SK-N-SH (cell line): ENCODE results near the gene RERG. TPM values are rescaled to one million over a fixed set of nuclear protein-coding genes. Genes with fewer than 3 reads are reported as not detected.

ENCODE experiments used
- CTCF ChIA-PET: fragments of 300-600, 350-600 bp; formaldehyde crosslinking; extraction: SDS; loops from one replicate; lab custom pipeline; 2021; lab: Yijun Ruan, JAX
- POLR2A ChIA-PET: fragments of 350-600 bp; sonication (Branson Sonifier 250); formaldehyde crosslinking; extraction: SDS; loops from one replicate; lab custom pipeline; 2020; ENCODE audit warnings: antibody characterized with exemption, inconsistent platforms; lab: Yijun Ruan, JAX
- DNase-seq: peaks from one replicate; pipeline ENCODE4 v3.0.0; 2012
- H2AFZ ChIP-seq: fragments of 200-600 bp; sonication (generic); 2 replicates; pipeline ENCODE4 v1.8.1; 2016; ENCODE audit warnings: antibody characterized with exemption, mild to moderate bottlenecking, low read depth
- H3F3A ChIP-seq: fragments of 200-600 bp; sonication (generic); replicated peaks from 2 replicates; pipeline ENCODE3; 2016; ENCODE audit warnings: antibody characterized with exemption, mild to moderate bottlenecking; ENCODE audit not compliant: insufficient read depth
- H3K27ac ChIP-seq, 2 experiments: fragments of 200-500 bp in 1 of 2; fragments of 200-600 bp in 1 of 2; sonication (Bioruptor generic) in 1 of 2; sonication (generic), shearing (Covaris generic) in 1 of 2; 2 replicates each; pipeline versions ENCODE4 v1.5.1 to v1.6.1; 2014 to 2016; ENCODE audit warnings: low read depth in 2 of 2, inconsistent platforms in 1 of 2, low read length in 1 of 2, mild to moderate bottlenecking in 1 of 2, mixed read lengths in 1 of 2
- H3K27me3 ChIP-seq: fragments of 200-600 bp; sonication (generic), shearing (Covaris generic); 2 replicates; pipeline ENCODE4 v1.6.1; 2016; ENCODE audit warnings: mixed run types; ENCODE audit not compliant: insufficient read depth
- H3K36me3 ChIP-seq, 2 experiments: fragments of 200-500 bp in 1 of 2; fragments of 200-600 bp in 1 of 2; sonication (Bioruptor generic) in 1 of 2; sonication (generic) in 1 of 2; replicated peaks in 1 of 2; 2 replicates each; pipeline versions ENCODE3 to v1.5.1; 2014 to 2016; ENCODE audit warnings: low read length in 1 of 2, mild to moderate bottlenecking in 1 of 2; ENCODE audit not compliant: insufficient read depth in 2 of 2, control insufficient read depth in 1 of 2
- H3K4me1 ChIP-seq, 2 experiments: fragments of 200-500 bp in 1 of 2; fragments of 200-600 bp in 1 of 2; sonication (Bioruptor generic) in 1 of 2; sonication (generic), shearing (Covaris generic) in 1 of 2; 2 replicates each; pipeline versions ENCODE4 v1.5.1 to v1.6.1; 2014 to 2016; ENCODE audit warnings: low read depth in 1 of 2, low read length in 1 of 2, mixed run types in 1 of 2; ENCODE audit not compliant: insufficient read depth in 2 of 2, control insufficient read depth in 1 of 2
- H3K4me2 ChIP-seq: fragments of 200-600 bp; sonication (generic), shearing (Covaris generic); 2 replicates; pipeline ENCODE4 v1.6.1; 2017; ENCODE audit warnings: mixed run types
- H3K4me3 ChIP-seq, 2 experiments: fragments of 200-500 bp in 1 of 2; fragments of 200-600 bp in 1 of 2; sonication (Bioruptor generic) in 1 of 2; sonication (generic), shearing (Covaris generic) in 1 of 2; 2 replicates each; pipeline versions ENCODE4 v1.5.1 to v1.8.1; 2014 to 2016; ENCODE audit warnings: low read depth in 2 of 2, inconsistent platforms in 1 of 2, low read length in 1 of 2, mild to moderate bottlenecking in 1 of 2, mixed read lengths in 1 of 2, moderate library complexity in 1 of 2
- H3K79me2 ChIP-seq: fragments of 200-600 bp; sonication (generic); 2 replicates; pipeline ENCODE4 v1.8.1; 2017; ENCODE audit warnings: mild to moderate bottlenecking; ENCODE audit not compliant: insufficient read depth
- H3K9ac ChIP-seq: fragments of 200-600 bp; sonication (generic); 2 replicates; pipeline ENCODE4 v1.6.1; 2017; ENCODE audit warnings: mixed run types
- H3K9me2 ChIP-seq: fragments of 200-600 bp; sonication (generic); 2 replicates; pipeline ENCODE4 v1.6.1; 2017; ENCODE audit warnings: mixed run types
- H3K9me3 ChIP-seq: fragments of 200-600 bp; sonication (generic); 2 replicates; pipeline ENCODE4 v1.6.1; 2017; ENCODE audit warnings: mixed run types, mild to moderate bottlenecking, moderate library complexity
- H4K20me1 ChIP-seq: fragments of 200-600 bp; sonication (generic); 2 replicates; pipeline ENCODE4 v1.6.1; 2017; ENCODE audit warnings: mild to moderate bottlenecking, mixed run types; ENCODE audit not compliant: insufficient read depth
- CTCF ChIP-seq: fragments of 200-600 bp; sonication (generic); IDR thresholded peaks from 2 replicates; pipeline ENCODE4 v1.6.1; 2017; ENCODE audit warnings: antibody characterized with exemption, mild to moderate bottlenecking, moderate library complexity
- EP300 ChIP-seq, 2 experiments: IDR thresholded peaks; 2 replicates each; pipeline versions ENCODE4 v1.4.0 to v1.6.1; 2012; ENCODE audit warnings: borderline replicate concordance in 1 of 2, low read depth in 1 of 2, low read length in 1 of 2
- EZH2phosphoT487 ChIP-seq: fragments of 200-600 bp; sonication (generic); IDR thresholded peaks from 2 replicates; pipeline ENCODE4 v1.6.1; 2017; ENCODE audit warnings: low read depth, mixed run types, mild to moderate bottlenecking, antibody characterized with exemption, moderate library complexity, borderline replicate concordance
- FOSL2 ChIP-seq: IDR thresholded peaks from 2 replicates; pipeline ENCODE4 v1.4.0; 2012; ENCODE audit warnings: low read depth, mild to moderate bottlenecking, moderate library complexity, borderline replicate concordance
- FOXJ3 ChIP-seq: sonication (generic); formaldehyde crosslinking; IDR thresholded peaks from 2 replicates; pipeline ENCODE4 v1.5.1; 2020; ENCODE audit warnings: mild to moderate bottlenecking, missing genetic modification reagents
- FOXM1 ChIP-seq: IDR thresholded peaks from 2 replicates; pipeline ENCODE4 v1.4.0; 2012; ENCODE audit warnings: low read depth, mild to moderate bottlenecking
- IRF3 ChIP-seq: fragments of 150-350 bp; IDR thresholded peaks from 2 replicates; pipeline ENCODE4 v1.6.1; 2016; ENCODE audit warnings: mild to moderate bottlenecking, low read depth, low read length
- JUND ChIP-seq: IDR thresholded peaks from 2 replicates; pipeline ENCODE4 v1.4.0; 2012
- MAX ChIP-seq: IDR thresholded peaks from 2 replicates; pipeline ENCODE4 v1.4.0; 2012; ENCODE audit warnings: low read depth
- MXI1 ChIP-seq: IDR thresholded peaks from 2 replicates; pipeline ENCODE4 v1.6.1; 2012; ENCODE audit warnings: mild to moderate bottlenecking, low read depth, low read length, improper control_type of control experiment
- PBX3 ChIP-seq: IDR thresholded peaks from 2 replicates; pipeline ENCODE4; 2012
- RAD21 ChIP-seq: IDR thresholded peaks from 2 replicates; pipeline ENCODE4 v1.6.1; 2012; ENCODE audit warnings: mild to moderate bottlenecking, low read length
- REST ChIP-seq: IDR thresholded peaks from 2 replicates; pipeline ENCODE4 v1.6.1; 2012; ENCODE audit warnings: mild to moderate bottlenecking, low read depth, low read length, moderate library complexity
- SIN3A ChIP-seq: IDR thresholded peaks from 2 replicates; pipeline ENCODE4 v1.6.1; 2012; ENCODE audit warnings: low read depth, mild to moderate bottlenecking, low read length, moderate library complexity, borderline replicate concordance
- TAF1 ChIP-seq: IDR thresholded peaks from 2 replicates; pipeline ENCODE4 v1.6.1; 2012; ENCODE audit warnings: low read depth, mild to moderate bottlenecking, low read length, moderate library complexity, borderline replicate concordance
- TEAD4 ChIP-seq: IDR thresholded peaks from 2 replicates; pipeline ENCODE4 v1.4.0; 2012; ENCODE audit warnings: mild to moderate bottlenecking, borderline replicate concordance; ENCODE audit not compliant: insufficient read depth
- USF2 ChIP-seq: fragments of 150-350 bp; IDR thresholded peaks from 2 replicates; pipeline ENCODE4 v1.6.1; 2017; ENCODE audit warnings: antibody characterized with exemption, low read length, low read depth, borderline replicate concordance
- ZBTB33 ChIP-seq: IDR thresholded peaks from 2 replicates; pipeline ENCODE4 v1.4.0; 2012; ENCODE audit warnings: low read depth, borderline replicate concordance
- WGBS: methylation state at CpG from one replicate; pipeline ENCODE4 v1.1.6; 2017; ENCODE audit warnings: low lambda C conversion rate; 5-methylcytosine and 5-hydroxymethylcytosine counted together
- polyA plus RNA-seq, 3 experiments: library from polyadenylated mRNA; depleted of rRNA; stranded (reverse); fragments of >200 nt; gene quantifications; 2 replicates each; pipeline ENCODE4 v1.2.3, GENCODE V29; 2012

The RERG gene
- polyA plus RNA-seq, 1 of the 3 experiments (the other 2 are of a cell fraction), result 0.49 TPM

GRCh38 chr12:15154103-15154502 lies 67.1 kb downstream of the RERG start (continued):
- TF ChIP-seq REST (no peak), USF2 (no peak), MXI1 (no peak), RAD21 (no peak), PBX3 (no peak), JUND (no peak), FOSL2 (no peak)

GRCh38 chr12:15152868-15153267 lies 68.3 kb downstream of the RERG start:
- no peaks in the 10 kb centered on the region for H3K79me2 ChIP-seq
- no peaks in the 10 kb centered on the region for H3K9me3 ChIP-seq
- no peak overlapping the region for H3K4me2 ChIP-seq
- no peak overlapping the region for H3K27ac ChIP-seq
- H3K36me3 ChIP-seq, result no peaks in the 10 kb centered on the region
- H4K20me1 ChIP-seq, result no peaks in the 10 kb centered on the region
- H3K27me3 ChIP-seq, result peaks cover 5% of the 10 kb centered on the region
- H3K4me1 ChIP-seq, result no peaks in the 10 kb centered on the region
- no peak for DNase-seq
- no peaks in the 10 kb centered on the region for H3F3A ChIP-seq
- WGBS, result 14% methylated on average over 2 of the region's 2 CpGs
- no peak overlapping the region for H3K9ac ChIP-seq
- CTCF ChIA-PET, result interaction anchor here (0.6 to 5.9 kb wide), 5 partner anchors 62 to 370 kb away, joined by 3 to 54 read pairs (median 4); partner anchors contain the start of gene RERG
- no peak overlapping the region for H2AFZ ChIP-seq
- POLR2A ChIA-PET, result no interaction called here
- no peak overlapping the region for H3K4me3 ChIP-seq
- H3K9me2 ChIP-seq, result no peaks in the 10 kb centered on the region
- no peak for TF ChIP-seq FOXJ3
- TF ChIP-seq FOXM1, result no peak
- no peak for TF ChIP-seq CTCF
- no peak for TF ChIP-seq SIN3A
- no peak for TF ChIP-seq EP300 (IDR thresholded peaks at IDR 0.05; ENCODE audit: borderline replicate concordance in 1 of 2, low read depth in 1 of 2, low read length in 1 of 2)
- TF ChIP-seq PBX3, result no peak
- TF ChIP-seq MAX, result no peak
- no peak for TF ChIP-seq TAF1
- no peak for TF ChIP-seq TEAD4
- no peak for TF ChIP-seq JUND
- TF ChIP-seq MXI1, result no peak
- no peak for TF ChIP-seq IRF3
- no peak for TF ChIP-seq EZH2phosphoT487
- TF ChIP-seq RAD21, result no peak
- no peak for TF ChIP-seq ZBTB33
